DND-41 (cell line): ENCODE measurements around the gene WDR4.

ENCODE experiments used
- CTCF ChIP-seq: IDR thresholded peaks from 2 replicates; pipeline ENCODE4 v1.5.1; 2012; ENCODE audit warnings: borderline replicate concordance, low read length, moderate library complexity, mild to moderate bottlenecking; ENCODE audit not compliant: poor library complexity, severe bottlenecking; ENCODE audit errors: extremely low read depth
- EZH2 ChIP-seq: IDR thresholded peaks from 3 replicates; pipeline ENCODE4 v1.6.1; 2012; ENCODE audit warnings: borderline replicate concordance, low read depth, mild to moderate bottlenecking, moderate library complexity, low read length, inconsistent platforms; ENCODE audit not compliant: severe bottlenecking

DNA sequence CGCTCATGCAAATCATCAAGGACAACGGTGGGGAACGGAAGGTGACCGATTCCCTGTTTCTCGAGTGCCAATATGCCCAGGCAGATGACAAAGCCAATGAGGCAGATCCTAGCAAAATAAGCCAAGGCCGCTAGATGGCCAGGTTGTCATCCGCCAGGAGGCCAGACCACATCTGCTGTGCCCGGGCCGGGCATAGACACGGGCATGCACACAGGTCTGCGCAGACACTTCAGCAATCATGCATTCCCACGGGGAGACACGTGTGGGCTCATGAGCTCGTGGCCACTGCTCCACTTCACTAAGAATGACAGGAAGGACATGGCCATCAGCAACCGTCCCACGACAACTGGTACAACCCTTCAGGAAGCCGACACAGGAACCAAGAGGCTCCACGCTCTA, 23.4 kb downstream of the WDR4 start:
- TF ChIP-seq EZH2 (no peak), CTCF (no peak)
